ENCODE results near the gene CELA3A. TPM values are rescaled to one million over a fixed set of nuclear protein-coding genes. Genes with fewer than 3 reads are reported as not detected.
"Not testable (repeated sequence)": the region's sequence is repeated elsewhere in the genome, so short reads cannot be mapped to it uniquely, and the experiment has no call there.

CELA3A gene, protein sequence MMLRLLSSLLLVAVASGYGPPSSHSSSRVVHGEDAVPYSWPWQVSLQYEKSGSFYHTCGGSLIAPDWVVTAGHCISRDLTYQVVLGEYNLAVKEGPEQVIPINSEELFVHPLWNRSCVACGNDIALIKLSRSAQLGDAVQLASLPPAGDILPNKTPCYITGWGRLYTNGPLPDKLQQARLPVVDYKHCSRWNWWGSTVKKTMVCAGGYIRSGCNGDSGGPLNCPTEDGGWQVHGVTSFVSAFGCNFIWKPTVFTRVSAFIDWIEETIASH
- total RNA-seq, result not detected
- long read RNA-seq, result 0 reads

DNA sequence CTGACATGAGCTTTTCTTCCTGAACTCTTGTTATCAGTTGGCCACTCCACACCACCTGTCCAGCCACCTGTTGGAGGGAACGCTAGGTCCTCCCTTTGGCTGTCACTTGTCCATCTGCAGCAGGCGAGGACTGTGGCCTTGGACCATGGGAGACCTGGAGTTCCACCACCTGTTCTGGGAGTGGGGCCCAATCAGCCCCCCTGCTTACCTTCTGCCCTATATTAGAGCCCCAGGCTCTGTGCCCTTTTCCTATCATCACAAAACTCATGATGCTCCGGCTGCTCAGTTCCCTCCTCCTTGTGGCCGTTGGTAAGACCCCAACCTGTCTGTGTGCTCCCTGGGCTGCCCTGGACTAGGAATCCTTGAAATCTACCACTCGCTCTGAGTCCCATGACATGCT, at the start of gene CELA3A:
Gene CELA3A (plus strand): TSS at position 249 of the 400 bp plus-strand sequence. CDS start 18 bp downstream, at position 267.
- intact Hi-C loops (cut with DNase I), result no loop called here
- DNase-seq (no peak), ATAC-seq (no peak)

DNA sequence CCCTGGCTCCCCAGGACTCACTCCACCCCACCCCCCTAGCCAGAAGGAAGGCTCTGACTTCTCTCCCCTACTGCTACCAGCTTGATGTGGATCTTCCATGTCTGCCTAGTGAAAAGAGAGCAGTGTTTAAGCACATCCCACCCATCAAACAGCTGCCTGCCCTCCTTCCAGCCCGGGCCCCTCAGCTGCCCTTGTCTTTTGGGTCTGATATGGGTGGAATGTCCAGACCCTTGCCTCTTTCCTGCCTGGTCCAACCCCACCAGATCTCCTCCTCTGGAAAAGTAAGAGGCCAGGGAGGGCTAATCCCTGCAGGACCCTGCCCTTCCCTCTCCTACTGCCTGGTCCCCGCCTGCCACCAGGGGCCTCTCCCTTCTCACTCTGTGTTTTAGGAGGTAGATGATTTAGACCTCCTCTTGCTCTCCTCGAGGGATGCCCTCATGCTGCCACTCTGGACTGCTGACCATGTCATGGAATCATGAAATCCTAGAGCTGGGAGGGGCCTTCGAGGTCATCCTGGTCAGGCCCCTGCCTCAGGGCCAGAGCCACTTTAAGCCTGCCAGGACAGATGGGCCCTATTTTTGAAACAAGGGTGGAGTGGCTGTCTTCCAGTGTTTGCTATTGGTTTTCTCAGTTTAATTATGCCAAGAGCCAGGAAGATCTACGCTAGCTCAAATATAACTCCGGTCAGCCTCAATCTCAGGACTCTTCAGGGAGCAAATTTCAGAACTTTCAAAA, 48.5 kb upstream of the CELA3A start:
- ATAC-seq (no peak), DNase-seq (no peak)
- intact Hi-C loops (cut with DNase I), result loop anchor here in 1 of 2 donors (10.0 kb wide), 1 partner anchor 168 kb away; the partner anchor contains the start of gene USP48

DNA sequence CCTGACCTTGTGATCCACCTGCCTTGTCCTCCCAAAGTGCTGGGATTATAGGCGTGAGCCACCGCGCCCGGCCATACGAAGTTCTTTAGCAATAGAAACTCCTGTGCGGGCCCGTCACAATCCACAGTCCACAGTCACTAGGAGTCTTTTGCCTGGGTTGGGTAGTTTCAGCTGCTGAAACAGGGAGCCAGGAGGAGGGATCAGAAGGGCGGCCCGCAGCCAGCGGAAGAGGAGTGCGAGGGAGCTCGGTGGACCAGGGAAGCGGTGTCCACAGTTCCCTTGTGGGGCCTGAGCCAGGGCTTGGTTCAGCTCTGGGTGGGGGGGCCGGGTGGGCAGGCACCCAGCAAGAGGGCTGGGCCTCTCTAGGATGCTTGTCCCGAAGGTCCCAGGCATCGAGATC, 46.4 kb upstream of the CELA3A start:
- ATAC-seq, result peak; percentile 51 to 52
- intact Hi-C loops (cut with DNase I), result loop anchor here in 1 of 2 donors (5.0 to 10.0 kb wide), 2 partner anchors 58 to 170 kb away; partner anchors contain the start of gene USP48
- DNase-seq, result peak; percentile 71

DNA sequence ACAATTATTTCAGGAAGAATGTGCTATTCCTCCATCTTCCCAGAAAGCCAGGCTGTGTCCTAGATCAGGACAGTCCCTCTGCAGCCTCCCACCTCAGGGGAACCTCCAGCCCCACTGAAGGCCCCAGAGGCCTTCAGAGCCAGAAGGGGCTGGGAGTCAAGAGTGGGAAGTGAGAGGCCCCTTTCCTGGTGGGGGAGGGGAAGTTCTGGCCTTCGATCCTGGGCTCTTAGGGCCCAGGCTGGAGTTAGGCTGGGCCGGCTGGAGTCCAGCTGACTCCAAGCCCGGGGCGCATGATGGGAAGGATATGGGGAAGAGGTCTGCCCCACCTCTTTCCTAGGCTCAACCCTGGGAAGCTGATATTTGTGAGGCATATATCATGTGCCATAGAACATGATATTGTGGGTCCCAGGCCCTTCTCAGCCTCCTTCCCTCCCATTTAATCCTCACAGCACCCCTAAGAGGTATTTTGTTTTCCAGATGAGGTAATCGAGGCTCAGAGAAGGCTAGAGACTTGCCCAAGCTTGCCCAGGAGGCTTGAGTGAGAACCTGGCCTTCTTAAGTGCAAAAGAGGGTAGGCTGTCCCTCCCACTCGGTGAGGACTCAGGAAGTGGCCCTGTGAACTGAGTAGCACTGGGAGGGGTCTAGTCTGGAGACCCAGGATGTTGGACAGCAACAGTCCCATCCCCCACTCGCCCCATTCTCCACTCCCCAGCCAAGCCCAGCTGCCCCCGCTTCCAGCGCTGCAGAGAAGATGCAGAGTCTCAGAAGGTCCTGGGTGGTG, 45.8 kb upstream of the CELA3A start:
- intact Hi-C loops (cut with DNase I), result loop anchor here in 1 of 2 donors (5.0 to 10.0 kb wide), 2 partner anchors 58 to 171 kb away; partner anchors contain the start of gene USP48
- DNase-seq (no peak), ATAC-seq (peak; percentile 33 to 53)

DNA sequence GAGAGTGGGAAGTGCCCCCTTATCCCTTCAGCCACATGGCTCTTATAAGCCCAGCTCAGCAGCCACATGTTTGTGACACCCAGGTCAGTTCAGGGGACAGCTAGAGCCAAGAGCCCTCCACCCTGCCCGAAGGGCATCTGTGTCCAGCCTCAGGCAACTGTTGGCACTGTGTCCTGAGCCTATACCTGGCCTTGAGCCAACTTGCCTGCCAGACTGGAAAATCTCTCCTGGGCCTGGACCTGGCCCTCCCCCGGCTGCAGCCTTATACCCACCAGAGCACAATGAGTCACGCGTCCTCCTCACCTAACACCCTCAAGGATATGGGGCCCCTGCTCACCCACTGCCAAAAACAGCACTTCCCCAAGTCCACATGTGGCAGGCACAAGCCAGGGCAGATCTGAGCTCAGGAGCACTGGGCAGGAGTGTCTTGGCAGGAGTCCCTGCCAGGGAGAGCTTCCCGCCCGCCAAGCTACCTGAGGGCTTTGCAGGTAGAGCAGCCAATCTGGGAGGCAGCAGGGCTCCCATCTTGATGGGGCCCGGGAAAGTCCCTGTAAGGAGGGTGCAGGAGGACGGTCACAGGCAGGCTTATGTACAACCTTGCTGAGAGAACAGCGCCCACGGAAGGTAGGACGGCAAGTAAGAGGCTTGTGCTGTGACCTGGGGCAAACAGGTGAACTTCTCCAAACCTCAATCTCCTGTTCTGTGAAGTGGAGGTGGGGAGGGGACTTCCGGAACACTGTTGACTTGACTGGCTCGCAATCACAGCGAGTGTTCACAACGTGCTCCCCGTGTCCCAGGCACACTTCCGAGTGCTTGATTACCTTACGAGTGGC, 44.5 kb upstream of the CELA3A start:
- intact Hi-C loops (cut with DNase I), result loop anchor here in 1 of 2 donors (5.0 to 10.0 kb wide), 2 partner anchors 60 to 172 kb away; partner anchors contain the start of gene USP48
- ATAC-seq (peak; percentile 71 to 93), DNase-seq (peak; percentile 79)

DNA sequence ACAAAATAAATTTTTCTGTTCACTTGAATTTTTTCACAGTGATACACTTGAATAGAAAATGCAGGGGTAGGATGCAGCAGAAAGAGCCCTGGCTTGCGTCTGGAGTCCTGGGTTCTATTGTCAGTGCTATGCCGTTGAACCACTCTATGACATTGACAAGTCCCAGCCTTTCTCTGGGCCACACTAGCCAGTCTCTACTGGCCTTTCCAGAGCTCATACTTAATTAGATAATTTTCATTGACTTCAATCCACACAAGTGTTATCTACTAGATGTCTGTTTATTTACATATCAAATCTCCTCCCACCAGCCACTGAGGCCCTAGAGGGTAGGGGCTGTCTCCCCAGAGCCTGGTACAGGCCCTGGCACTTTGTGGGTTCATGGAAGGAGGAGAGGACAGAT, 40.1 kb upstream of the CELA3A start:
- ATAC-seq (no peak), DNase-seq (no peak)
- intact Hi-C loops (cut with DNase I), result loop anchor here (5.0 to 10.0 kb wide), 2 partner anchors 67 to 94 kb away; no protein-coding TSS in a partner anchor

DNA sequence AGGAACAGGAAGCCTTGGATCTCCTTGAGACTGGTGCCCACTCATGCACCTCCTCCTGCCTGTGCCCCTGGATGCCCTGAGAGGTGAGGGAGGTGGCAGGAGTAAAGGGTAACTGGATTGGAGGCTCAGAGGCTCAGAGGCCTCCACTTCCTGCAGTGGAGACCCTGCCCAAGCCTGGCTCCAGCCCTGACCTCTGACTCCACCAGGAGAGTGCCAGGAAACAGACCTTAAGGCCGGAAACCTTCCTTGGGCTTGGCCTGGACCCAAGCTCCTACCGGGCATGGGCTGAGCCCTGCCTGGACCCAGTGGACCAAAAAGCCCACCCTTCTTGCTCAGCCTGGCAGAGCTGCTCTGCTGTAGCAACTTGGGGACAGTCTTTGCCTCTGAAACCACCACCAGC, 39.7 kb upstream of the CELA3A start:
- DNase-seq, result no peak
- intact Hi-C loops (cut with DNase I), result loop anchor here (5.0 to 10.0 kb wide), 2 partner anchors 67 to 94 kb away; no protein-coding TSS in a partner anchor
- no peak for ATAC-seq

DNA sequence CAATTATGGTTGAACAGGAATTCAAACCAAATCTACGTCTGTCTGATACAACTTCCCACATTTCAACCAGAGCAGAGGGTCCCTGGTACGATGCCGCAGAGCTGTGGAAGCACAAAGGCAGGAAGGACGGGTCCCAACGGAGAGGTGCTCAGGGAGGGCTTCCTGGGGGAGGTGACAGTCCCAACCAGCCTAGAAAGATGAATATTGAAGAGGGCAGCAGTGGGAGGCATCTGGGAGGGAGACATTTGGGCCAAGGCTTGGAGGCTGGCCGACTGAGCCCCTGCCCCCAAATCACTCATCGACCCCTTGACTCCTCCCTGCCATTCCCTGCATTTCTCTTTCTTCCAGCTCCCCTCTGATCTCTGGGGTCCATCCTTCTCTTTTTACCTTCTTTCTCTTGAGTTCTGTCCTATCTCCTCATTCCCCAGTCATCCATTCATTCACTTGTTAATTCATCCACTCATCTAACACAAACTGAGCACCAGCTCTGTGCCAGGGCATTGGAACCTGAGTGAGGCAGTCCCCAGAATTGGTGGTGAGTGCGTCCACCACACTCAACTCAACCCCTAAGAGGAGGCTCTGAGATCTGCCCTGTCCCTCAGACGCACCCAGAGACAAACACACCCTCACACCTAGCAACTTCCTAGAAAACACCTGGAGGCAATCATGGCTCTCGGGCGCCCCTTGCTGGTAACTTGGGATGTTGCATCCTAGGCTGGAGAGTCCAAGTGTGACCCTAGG, 37.8 kb upstream of the CELA3A start:
- DNase-seq (peak; percentile 78), ATAC-seq (peak; percentile 89 to 91)
- intact Hi-C loops (cut with DNase I), result loop anchor here (5.0 to 10.0 kb wide), 2 partner anchors 69 to 96 kb away; no protein-coding TSS in a partner anchor

DNA sequence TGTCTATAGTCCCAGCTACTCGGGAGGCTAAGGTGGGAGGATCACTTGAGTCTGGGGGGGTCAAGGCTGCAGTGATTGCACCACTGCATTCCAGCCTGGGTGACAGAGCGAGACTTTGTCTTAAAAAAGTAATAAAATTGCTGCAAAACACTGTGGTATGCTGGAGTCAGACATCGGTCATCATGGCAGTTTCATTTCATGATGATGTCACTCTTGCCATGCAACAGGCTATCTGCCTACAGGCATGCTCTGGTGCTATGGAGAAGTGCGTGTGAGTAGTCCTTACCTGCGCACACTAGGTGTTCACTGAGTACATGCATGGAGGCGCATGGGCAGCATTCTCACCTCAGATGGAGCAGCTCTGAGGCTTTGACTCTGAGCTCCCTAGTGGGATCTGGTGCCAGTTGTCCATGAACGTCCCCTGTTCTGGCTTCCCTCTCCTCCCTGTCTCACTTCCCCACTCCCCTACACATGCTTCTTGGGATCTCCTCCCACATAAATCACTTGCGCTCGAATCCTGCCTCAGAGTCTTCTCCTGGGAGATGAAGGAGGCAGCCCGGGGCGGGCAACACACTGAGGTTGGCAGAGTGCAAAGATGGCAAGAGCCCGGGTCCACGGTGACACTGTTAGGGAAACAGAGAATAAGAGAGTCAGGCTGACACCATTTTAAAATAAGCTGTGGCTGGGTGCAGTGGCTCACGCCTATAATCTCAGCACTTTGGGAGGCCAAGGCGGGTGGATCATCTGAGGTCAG, 35.0 kb upstream of the CELA3A start:
- ATAC-seq (no peak), DNase-seq (no peak)
- intact Hi-C loops (cut with DNase I), result loop anchor here in 1 of 2 donors (10.0 kb wide), 1 partner anchor 72 kb away; no protein-coding TSS in a partner anchor

DNA sequence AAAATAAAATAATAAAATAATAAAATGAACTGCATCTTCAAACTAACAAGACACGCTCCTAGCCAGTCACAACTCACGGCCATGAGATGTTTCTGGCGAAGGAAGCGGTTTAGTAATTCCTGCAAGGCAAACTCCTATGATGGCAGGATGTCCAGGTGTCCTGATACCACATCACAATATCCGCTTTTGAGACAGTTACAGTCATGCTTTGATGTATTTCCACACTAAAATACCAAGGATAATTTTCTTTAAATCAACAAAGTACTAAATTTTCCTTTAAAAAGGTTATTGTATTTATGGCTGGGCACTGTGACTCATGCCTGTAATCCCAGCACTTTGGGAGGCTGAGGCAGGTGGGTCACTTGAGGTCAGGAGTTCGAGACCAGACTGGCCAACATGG, 34.2 kb upstream of the CELA3A start:
- intact Hi-C loops (cut with DNase I), result loop anchor here in 1 of 2 donors (10.0 kb wide), 1 partner anchor 72 kb away; no protein-coding TSS in a partner anchor
- not testable (repeated sequence) for ATAC-seq, DNase-seq

DNA sequence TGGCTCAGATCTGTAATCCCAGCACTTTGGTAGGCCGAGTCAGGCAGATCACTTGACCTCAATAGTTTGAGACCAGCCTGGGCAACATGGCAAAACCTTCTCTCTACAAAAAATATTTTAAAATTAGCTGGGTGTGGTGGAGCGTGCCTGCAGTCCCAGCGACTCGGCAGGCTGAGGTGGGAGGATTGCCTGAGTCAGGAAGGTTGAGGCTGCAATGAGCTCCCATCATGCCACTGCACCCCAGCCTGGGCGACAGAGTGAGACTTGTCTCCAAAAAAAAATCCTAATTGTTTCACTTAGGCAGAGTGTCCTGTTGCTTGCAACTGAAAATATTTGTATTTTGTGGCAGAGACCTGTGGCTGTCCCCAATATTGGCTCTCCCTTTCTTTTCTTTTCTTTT, 32.4 kb upstream of the CELA3A start:
- DNase-seq, ATAC-seq: not testable (repeated sequence)
- intact Hi-C loops (cut with DNase I), result loop anchor here in 1 of 2 donors (10.0 kb wide), 1 partner anchor 74 kb away; no protein-coding TSS in a partner anchor

DNA sequence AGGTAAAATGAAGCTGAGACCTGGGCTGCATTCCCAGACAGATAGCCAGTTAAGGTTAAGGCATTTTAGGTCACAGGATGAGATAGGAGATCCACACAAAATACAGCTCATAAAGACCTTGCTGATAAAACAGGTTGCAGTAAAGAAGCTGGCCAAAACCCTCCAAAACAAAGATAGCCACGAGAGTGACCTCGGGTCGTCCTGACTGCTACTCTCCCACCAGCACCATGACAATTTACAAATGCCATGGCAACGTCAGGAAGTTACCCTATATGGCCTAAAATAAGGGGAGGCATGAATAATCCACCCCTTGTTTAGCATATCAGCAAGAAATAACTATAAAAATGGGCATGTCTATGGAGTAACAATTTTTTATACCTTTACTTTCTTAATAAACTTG, 30.9 kb upstream of the CELA3A start:
- ATAC-seq; intact Hi-C loops (cut with DNase I); DNase-seq: not testable (repeated sequence)

DNA sequence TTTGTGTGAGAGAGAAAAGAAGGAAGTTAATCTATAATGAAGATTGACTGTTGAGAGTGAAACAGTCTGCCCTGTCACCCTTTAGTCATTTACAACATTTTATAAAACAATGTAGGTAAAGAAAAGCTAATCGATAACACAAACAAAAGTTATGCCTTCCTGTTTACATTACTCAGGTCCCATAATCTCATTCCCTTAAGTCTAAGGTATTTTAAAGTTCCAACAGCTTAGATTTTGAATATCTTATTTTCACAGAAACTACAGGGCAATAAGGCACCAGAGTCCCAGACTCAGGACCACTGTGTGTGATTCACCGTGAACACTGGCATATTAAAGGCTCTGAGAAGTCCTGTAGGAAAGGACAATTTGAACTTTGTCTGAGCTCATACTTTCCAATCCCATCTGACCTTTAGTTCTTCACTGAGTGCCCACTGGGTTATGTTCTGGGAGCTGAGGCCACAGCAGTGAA, 28.4 kb upstream of the CELA3A start:
- ATAC-seq; DNase-seq; intact Hi-C loops (cut with DNase I): not testable (repeated sequence)

DNA sequence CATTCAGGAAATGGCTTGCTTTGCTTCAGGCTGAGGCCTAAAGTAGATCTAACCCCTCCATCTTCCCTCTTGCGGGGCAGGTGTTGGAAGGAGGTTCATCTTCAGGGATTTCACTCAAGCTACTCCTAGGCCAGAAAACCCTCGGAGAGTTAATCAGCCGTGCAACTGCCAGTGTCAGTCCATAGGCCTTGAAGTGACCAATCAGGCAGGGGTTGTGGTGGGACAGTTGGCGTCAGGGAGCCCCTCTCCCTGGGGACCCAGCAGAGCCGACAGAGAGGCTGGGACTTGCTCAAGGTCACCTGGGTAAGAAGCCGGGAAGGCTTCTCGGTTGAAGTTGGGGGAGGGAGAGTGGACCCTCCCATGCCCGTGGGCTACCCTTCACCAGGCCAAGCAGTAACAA, 27.5 kb upstream of the CELA3A start:
- ATAC-seq; intact Hi-C loops (cut with DNase I); DNase-seq: not testable (repeated sequence)

DNA sequence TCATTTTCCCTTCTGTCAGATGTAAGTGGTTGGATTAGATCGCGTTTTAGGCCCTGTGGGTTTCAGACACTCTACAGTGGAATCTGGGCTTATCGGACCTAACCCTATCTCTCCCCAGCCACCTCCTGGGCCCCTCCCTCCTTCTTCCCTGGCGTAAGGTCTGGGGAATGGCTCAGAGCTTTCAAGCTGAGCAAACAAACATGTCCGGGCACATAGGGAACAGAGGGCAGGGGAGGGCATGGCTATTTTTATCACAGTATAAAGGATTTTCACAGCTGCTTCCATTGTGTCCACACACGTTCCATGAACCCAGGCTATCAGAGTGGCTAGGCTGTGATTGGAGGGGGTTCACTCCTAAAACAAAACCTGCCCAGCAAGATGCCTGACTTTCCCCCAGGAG, 26.8 kb upstream of the CELA3A start:
- intact Hi-C loops (cut with DNase I), result not testable (repeated sequence)
- peak; percentile 87 to 94 for ATAC-seq
- peak; percentile 47 for DNase-seq

DNA sequence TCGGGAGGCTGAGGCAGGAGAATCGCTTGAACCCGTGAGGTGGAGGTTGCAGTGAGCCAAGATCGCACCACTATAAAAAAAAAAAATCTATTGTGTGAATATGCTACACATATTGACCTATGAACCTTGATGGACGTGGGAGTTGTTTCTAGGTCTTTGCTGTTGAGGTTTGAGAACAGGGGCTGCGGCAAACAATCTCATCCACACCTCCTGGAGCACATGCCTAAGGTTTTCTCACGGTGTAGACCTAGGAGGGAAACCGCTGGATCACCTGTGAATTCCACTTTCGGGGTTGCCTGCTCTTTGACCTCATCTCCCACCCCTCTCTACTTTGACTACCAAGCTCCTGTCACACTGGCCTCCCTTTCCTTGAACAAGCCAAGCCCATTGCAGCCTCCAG, 26.2 kb upstream of the CELA3A start:
- ATAC-seq; DNase-seq; intact Hi-C loops (cut with DNase I): not testable (repeated sequence)
